ENCODE measurements around the gene DAB1. TPM values are rescaled to one million over a fixed set of nuclear protein-coding genes. Genes with fewer than 3 reads are reported as not detected.

Gene DAB1
- total RNA-seq, 1 donor from 2014 or later, result 1.9 TPM

- H3K27me3 Mint-ChIP-seq (ENCODE audit: low read depth), result peaks cover 19% of the 10 kb centered on the region
- H3K9me3 Mint-ChIP-seq, result peaks cover 4% of the 10 kb centered on the region
- no peak overlapping the region for H3K27ac Mint-ChIP-seq
- no peak for TF ChIP-seq CTCF (IDR thresholded peaks at IDR 0.05; ENCODE audit: unreplicated experiment)
- no peaks in the 10 kb centered on the region for H3K36me3 Mint-ChIP-seq
- DNase-seq (ENCODE audit: low spot score in 2 of 2, unreplicated experiment in 2 of 2), result no peak
- H3K4me3 Mint-ChIP-seq, result no peak overlapping the region
- H3K4me1 Mint-ChIP-seq, result peaks cover 11% of the 10 kb centered on the region
Observed at GRCh38 chr1:56957931-56958330, 465.9 kb downstream of the DAB1 start.

- Mint-ChIP-seq H3K27me3 (ENCODE audit: low read depth) (peaks cover 20% of the 10 kb centered on the region), H3K4me3 (no peak overlapping the region), H3K27ac (no peak overlapping the region), H3K9me3 (peaks cover 4% of the 10 kb centered on the region), H3K4me1 (peaks cover 11% of the 10 kb centered on the region), H3K36me3 (no peaks in the 10 kb centered on the region)
- no peak for TF ChIP-seq CTCF (IDR thresholded peaks at IDR 0.05; ENCODE audit: unreplicated experiment)
- no peak for DNase-seq (ENCODE audit: low spot score in 2 of 2, unreplicated experiment in 2 of 2)
Observed at GRCh38 chr1:56954664-56955063, 469.2 kb downstream of the DAB1 start.

GRCh38 chr1:56953386-56953785, 470.5 kb downstream of the DAB1 start:
- Mint-ChIP-seq H3K9me3 (no peaks in the 10 kb centered on the region), H3K27me3 (ENCODE audit: low read depth) (peaks cover 20% of the 10 kb centered on the region)
- DNase-seq (ENCODE audit: low spot score in 2 of 2, unreplicated experiment in 2 of 2), result no peak

GRCh38 chr1:56952501-56952900, 471.4 kb downstream of the DAB1 start:
- no peak for TF ChIP-seq CTCF (IDR thresholded peaks at IDR 0.05; ENCODE audit: unreplicated experiment)
- no peaks in the 10 kb centered on the region for H3K36me3 Mint-ChIP-seq
- no peak overlapping the region for H3K27ac Mint-ChIP-seq
- peaks cover under 1% of the 10 kb centered on the region for H3K4me1 Mint-ChIP-seq
- no peak overlapping the region for H3K4me3 Mint-ChIP-seq
- H3K9me3 Mint-ChIP-seq, result no peaks in the 10 kb centered on the region
- peaks cover 20% of the 10 kb centered on the region for H3K27me3 Mint-ChIP-seq (ENCODE audit: low read depth)
- no peak for DNase-seq (ENCODE audit: low spot score in 2 of 2, unreplicated experiment in 2 of 2)

More at GRCh38 chr1:56953386-56953785, 470.5 kb downstream of the DAB1 start:
- Mint-ChIP-seq H3K27ac (no peak overlapping the region), H3K4me1 (peaks cover 10% of the 10 kb centered on the region), H3K4me3 (no peak overlapping the region), H3K36me3 (no peaks in the 10 kb centered on the region)
- no peak for TF ChIP-seq CTCF (IDR thresholded peaks at IDR 0.05; ENCODE audit: unreplicated experiment)

GRCh38 chr1:56948403-56949023, 475.3 kb downstream of the DAB1 start:
- Mint-ChIP-seq H3K4me1 (no peaks in the 10 kb centered on the region), H3K9me3 (no peaks in the 10 kb centered on the region), H3K4me3 (no peak overlapping the region), H3K36me3 (no peaks in the 10 kb centered on the region), H3K27ac (no peak overlapping the region), H3K27me3 (ENCODE audit: low read depth) (peaks cover 6% of the 10 kb centered on the region)
- TF ChIP-seq CTCF (IDR thresholded peaks at IDR 0.05; ENCODE audit: unreplicated experiment), result no peak
- no peak for DNase-seq (ENCODE audit: low spot score in 2 of 2, unreplicated experiment in 2 of 2)
